Measurements from ENCODE around the gene IMMT.

IMMT gene

DNA sequence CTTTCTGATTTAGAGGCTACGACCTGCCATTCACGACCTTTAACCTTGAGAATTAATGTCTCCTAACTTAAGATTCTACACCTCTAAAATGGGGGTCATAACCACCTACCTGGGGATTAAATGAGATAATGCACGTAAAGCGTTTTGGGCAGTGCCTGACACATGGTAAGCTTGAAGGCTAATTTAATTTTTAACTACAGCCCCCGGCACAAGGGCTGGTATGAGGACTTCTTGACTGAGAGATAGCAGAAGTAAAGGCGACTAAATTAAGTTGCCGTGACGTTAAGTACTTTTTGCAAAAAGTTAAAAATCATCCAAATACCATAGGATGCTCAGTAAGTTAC, 4.5 kb upstream of the IMMT start:
- no peak for TF ChIP-seq ZNF274 (IDR thresholded peaks at IDR 0.05; ENCODE audit: low read depth, low read length)
- peak overlapping the region; percentile 92 for H3K4me3 ChIP-seq (ENCODE audit: low read length)

DNA sequence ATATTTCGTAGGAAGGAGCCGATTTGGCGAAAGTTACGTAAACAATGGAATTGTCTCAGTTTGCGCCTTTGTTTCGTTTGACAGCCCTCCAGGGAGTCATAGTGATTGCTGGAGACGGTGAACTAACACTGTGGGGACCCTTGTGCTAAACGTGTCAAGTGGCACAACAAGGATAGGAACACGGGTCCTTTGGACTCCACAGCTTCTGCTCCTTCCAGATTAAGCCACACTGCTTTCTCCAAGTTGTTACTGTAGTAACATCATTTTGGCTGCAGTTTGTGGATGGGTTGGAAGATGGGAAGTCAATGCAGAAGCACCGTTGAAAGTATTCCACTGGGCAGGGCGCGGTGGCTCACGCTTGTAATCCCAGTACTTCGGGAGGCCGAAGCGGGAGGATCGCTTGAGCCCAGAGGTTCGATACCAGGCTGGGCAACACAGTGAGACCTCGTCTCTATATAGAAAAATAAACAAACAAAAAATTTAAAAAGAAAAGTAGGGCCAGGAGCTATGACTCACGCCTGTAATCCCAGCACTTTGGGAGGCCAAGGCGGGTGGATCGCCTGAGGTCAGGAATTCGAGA, 636 bp upstream of the IMMT start:
- no peak for TF ChIP-seq ZNF274 (IDR thresholded peaks at IDR 0.05; ENCODE audit: low read depth, low read length)
- H3K4me3 ChIP-seq (ENCODE audit: low read length): peak overlapping the region; percentile 85

DNA sequence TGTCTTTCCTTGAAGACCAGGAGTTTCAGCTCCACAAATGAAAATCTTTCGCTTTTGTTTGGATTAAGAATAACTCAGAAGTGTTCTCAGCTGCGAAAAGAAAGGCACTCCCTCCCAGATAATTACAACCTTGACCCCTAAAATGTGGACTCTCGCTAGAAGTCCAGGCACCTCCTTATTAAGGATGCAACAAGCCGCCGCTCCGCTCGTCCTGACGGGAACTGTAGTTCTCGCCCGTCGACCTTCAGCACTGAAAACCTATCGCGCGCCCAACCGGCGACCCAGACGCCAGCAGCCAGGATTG, 559 bp downstream of the IMMT start:
- H3K4me3 ChIP-seq (ENCODE audit: low read length): peak overlapping the region; percentile 85
- no peak for TF ChIP-seq ZNF274 (IDR thresholded peaks at IDR 0.05; ENCODE audit: low read depth, low read length)

DNA sequence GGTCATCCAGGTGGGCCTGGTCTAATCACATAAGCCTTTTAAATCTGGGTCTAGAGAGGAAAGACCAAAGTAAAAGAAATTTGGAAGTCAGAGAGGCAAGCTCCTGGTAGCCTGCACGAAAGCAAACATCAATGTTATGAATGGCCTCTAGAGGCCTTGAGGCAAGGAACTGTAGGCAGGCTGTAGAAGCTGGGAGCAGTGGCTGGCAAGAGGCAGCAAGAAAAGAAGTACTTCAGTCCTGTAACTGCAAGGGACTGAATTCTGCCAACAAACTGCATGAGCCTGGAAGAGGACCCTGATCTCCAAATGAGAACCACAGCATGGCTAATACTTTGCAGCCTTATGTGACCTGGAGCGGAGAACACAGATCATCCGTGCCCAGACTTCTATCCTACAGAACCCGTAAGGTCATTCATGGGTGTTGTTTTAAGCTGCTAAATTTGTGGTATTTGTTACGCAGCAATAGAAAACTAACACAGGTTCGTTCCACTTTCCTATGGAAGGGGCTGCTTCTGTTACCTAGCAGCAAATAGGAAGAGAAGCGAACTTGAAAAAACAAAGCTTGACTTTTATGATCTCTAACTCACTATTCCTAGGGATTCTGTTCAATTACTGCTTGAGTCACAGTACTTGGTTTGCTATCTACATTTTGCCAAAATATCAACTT, 1.2 kb downstream of the IMMT start:
- peak overlapping the region; percentile 85 for H3K4me3 ChIP-seq (ENCODE audit: low read length)
- no peak for TF ChIP-seq ZNF274 (IDR thresholded peaks at IDR 0.05; ENCODE audit: low read depth, low read length)

DNA sequence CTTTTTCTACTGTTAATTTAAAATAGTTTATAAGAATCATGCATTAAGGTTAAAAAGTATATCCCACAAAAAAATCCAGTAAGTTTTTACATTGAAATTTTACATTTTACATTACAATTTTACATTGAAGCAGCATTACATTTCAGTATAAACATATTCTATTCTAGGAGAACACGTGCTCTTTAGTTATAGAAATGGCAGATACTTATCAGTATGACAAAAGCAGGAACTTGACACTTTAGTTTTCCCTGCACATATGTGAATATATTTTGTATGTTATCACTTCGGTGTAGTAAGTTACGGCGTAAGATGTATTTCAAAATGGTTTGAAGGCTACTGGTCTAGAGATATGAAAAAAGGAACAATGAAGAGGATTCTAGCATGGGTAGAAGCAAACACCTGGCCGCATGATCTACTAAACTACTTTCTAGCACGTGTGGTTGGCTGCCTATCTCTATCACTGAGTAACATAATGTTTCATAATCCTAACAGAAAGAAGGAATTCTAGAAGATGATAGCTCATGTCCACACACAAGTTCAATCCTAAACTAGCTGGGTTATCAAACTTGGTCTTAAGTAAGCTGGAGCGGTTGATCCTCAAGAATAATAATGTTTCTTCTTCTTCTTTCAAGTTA, 5.4 kb downstream of the IMMT start:
- no peak overlapping the region for H3K4me3 ChIP-seq (ENCODE audit: low read length)
- TF ChIP-seq ZNF274 (IDR thresholded peaks at IDR 0.05; ENCODE audit: low read depth, low read length): no peak

DNA sequence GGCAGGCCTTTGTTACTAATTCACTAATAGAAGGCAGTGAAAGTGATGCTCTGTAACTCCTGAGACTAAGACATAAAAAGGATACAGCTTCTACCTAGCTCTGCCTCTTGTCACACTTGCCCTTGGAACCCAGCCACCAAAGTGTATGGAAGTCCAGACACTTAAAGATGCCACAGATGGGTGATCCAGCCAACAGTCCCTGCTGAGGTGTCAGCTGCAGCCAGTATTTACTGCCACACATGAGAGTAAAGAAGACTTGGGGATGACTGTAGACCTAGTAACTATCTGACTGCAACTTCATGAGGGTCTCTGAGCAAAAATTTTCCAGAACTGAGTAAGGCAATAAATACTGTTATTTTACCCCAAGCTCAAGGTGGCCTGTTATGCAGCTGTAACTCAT, 8.8 kb downstream of the IMMT start:
- TF ChIP-seq ZNF274 (IDR thresholded peaks at IDR 0.05; ENCODE audit: low read depth, low read length): no peak
- H3K4me3 ChIP-seq (ENCODE audit: low read length): peak overlapping the region; percentile 54; the same call in 1 of the 2 replicates

DNA sequence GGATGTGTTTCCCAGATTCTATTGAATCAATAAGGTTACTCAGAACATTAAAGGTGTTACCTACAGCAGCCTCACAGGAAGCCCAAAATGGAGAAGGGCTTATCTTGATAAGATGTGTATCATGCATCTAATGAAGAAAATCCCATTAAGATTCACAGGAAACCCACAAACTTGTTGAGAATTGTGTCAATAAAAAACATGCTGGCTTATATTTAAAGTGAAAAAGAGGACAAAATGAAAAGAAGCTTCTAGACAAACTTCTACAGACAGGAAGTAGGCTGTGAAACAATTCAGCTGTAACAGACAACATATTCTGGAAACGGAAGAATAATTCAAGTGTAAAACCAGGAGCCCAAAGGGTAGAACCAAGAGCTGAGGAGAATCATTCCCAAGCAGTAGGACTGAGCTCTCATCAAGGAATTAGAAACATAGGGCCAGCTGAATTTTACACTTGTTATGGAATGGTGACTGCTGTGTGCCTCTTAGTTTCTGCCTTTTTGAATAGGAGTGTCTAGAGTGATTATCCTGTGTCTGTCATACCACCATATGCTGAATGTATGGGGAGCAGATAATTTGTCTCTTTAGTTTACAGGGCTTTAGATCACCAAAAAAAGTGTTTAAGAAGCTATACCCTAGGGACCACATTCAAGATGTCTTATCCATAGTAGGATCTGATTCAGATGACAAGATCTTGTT, 9.6 kb downstream of the IMMT start:
- H3K4me3 ChIP-seq (ENCODE audit: low read length): peak overlapping the region; percentile 41; the same call in 1 of the 2 replicates
- no peak for TF ChIP-seq ZNF274 (IDR thresholded peaks at IDR 0.05; ENCODE audit: low read depth, low read length)

DNA sequence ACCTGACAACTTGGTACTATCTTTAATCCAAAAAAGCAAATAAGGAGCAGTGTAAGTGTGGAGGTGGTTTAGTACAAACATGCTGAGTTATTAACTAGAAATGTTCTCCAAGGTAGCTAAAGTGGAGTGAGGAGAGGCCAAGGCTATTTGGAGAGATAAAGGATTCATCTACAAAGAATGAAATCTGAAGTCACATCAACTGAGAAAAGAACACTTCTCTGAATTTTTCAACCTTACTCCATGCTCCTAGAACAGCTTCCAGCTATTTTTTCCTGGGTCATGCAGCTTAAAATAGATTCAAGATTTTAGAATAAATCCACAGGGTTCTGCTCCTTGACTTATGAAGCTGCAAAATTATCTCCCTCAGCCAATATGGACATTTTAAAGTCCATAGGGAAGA, 18.7 kb downstream of the IMMT start:
- H3K4me3 ChIP-seq (ENCODE audit: low read length): no peak overlapping the region
- TF ChIP-seq ZNF274 (IDR thresholded peaks at IDR 0.05; ENCODE audit: low read depth, low read length): no peak

DNA sequence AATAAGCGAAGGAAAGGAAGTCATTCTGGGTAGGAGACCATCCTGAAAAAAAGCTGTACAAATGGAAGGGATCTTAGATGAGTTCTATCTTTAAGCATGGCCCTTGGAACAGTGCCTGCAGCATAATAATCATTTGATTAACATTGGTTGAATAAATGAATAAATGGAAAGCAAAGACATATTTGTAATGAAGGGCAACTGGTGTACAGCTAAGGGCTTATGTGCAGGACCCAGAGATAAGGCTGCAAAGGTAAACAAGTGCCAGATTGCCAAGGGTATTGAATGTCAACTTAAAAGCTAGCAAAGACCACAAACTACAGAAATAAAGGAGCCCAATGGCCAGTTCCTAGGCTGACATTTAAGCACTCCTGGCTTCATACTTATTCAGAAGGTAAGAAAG, 19.4 kb downstream of the IMMT start:
- H3K4me3 ChIP-seq (ENCODE audit: low read length): no peak overlapping the region
- TF ChIP-seq ZNF274 (IDR thresholded peaks at IDR 0.05; ENCODE audit: low read depth, low read length): no peak

DNA sequence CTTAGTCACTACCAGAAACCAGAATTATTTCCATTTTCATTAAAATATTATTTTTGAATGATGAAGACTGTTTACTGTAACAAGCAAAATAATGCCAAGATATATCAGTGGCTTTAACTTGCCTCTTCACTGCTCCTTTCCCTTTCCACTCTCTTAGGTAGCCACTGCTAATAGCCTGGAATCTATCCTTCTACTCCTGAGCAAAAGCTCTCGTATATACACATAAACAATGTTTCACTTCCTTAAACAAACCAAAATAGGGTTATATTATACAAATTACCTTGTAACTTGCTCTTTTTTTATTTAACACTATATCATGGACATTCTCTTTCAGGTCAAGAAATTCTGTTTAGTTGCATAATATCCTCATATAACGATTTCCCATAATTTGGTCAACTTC, 20.8 kb downstream of the IMMT start:
- H3K4me3 ChIP-seq (ENCODE audit: low read length): no peak overlapping the region
- no peak for TF ChIP-seq ZNF274 (IDR thresholded peaks at IDR 0.05; ENCODE audit: low read depth, low read length)

DNA sequence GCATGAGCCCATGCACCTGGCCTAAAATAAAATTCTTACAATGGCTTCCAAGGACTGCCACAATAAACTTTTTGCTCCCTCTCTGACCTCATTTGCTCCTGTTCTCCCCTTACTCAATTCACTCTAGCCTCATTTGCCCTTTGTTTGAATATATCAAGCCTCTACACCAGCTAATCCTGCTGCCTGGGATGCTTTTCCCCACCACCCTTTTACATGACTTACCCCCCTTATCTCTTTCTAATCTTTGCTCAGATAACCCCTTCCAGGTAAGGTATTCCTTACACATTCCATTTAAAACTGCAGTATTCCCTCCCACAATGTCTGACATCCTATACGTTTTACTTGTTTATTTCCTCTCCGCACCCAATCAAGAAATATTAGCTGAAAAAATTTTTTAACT, 22.7 kb downstream of the IMMT start:
- no peak overlapping the region for H3K4me3 ChIP-seq (ENCODE audit: low read length)
- no peak for TF ChIP-seq ZNF274 (IDR thresholded peaks at IDR 0.05; ENCODE audit: low read depth, low read length)

DNA sequence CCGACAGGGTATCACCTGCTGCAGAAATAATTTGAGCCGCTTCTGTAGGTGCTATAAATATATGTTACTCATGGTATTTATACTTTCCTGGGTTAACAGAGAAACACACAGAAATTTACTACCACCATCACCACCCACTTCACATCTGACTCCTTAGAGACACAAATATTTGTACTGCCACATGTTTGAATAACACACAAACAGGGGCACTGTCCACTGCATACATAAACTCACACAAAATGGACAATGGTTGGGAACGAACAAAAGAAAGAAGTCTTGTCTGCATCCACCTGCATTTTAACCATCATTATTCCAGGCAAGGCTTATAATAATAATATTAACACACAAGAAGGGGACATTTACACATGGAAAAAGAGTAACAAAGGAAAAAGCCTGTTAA, 24.0 kb downstream of the IMMT start:
- H3K4me3 ChIP-seq (ENCODE audit: low read length): no peak overlapping the region
- TF ChIP-seq ZNF274 (IDR thresholded peaks at IDR 0.05; ENCODE audit: low read depth, low read length): no peak

DNA sequence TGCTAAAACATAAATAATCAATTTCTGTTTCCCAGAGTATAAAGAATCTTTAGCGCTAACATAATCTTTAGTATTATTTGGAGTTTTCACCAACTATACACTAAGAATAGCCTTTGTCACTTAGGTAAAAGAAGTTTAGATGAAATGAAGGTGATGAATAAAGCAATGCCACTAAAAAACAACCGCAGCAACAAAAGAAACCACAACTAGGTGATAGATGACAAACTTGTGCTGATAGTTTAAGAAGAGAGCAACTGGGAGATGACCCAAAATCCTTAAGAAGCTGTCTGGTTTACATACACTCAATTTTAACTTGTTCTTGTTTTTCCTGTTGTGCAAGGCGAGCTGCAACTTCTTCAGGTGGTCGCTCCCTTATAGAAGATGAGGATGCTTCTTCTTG, 24.8 kb downstream of the IMMT start:
- no peak for TF ChIP-seq ZNF274 (IDR thresholded peaks at IDR 0.05; ENCODE audit: low read depth, low read length)
- H3K4me3 ChIP-seq (ENCODE audit: low read length): no peak overlapping the region

DNA sequence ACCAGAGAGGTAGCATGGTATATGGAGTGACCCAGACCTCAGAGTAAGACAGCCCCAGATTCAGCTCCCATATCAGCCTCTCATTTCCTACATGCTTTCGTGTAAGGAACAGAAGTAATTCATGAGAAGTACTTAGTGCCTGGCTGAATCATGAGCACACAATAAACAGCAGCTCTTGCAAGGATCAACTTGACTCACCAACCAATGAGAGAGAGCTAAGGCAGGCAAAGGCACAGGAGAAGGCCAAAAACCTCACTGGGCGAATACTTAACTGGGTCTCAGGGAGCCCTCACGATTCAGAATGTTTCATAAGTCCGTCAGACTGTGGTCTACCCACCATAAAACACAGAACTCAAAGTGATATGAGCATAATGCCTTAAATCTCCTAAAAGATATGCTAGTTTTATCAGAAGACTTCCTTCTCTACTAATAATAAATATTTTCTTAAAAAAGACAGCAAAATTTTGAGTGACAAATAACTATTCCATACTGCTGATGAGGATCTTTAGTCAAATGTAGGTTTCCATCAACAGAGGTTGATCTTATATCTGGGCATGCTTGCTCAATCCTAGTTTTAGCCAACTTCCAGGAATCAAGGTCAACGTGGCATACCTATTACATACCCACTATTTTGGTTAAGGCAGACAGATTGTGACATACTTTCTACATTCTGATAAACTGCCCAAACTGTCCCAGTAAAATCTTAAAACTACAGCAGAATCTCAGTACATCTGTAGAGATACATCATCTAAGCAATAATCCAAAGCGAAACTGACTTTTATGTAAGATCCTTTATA, 34.9 kb downstream of the IMMT start:
- no peak for TF ChIP-seq ZNF274 (IDR thresholded peaks at IDR 0.05; ENCODE audit: low read depth, low read length)
- H3K4me3 ChIP-seq (ENCODE audit: low read length): no peak overlapping the region

All from GM08714 (cell line).